OCI-M2 (cell line): ENCODE data around the gene DPY19L1.
"Not testable (repeated sequence)": the region's sequence is repeated elsewhere in the genome, so short reads cannot be mapped to it uniquely, and the experiment has no call there.

Source experiments
- DNase-seq: peaks from one replicate; lab custom pipeline; 2025; ENCODE audit not compliant: unreplicated experiment; lab: John Stamatoyannopoulos, UW

Gene DPY19L1

DNA sequence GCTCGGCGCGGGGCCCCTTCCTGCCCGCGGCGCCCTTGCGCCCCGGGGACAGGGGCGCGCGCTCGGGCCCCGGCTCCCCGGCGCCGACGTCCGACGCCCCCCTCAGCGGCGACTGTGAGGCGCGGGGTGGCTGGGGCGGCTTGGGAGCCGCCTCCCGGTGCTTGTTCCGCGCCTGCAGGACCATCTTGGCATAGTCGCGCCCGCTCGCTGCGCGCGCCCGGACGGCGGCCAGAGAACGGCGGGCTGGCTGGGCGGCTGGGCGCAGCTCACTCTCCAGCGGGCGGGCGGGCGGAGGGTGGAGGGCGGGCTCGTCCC is at the start of gene DPY19L1:
DPY19L1 (minus strand) TSS at position 275 of the 315 bp plus-strand sequence; CDS start at position 184, 91 bp downstream.
- no peak for DNase-seq

DNA sequence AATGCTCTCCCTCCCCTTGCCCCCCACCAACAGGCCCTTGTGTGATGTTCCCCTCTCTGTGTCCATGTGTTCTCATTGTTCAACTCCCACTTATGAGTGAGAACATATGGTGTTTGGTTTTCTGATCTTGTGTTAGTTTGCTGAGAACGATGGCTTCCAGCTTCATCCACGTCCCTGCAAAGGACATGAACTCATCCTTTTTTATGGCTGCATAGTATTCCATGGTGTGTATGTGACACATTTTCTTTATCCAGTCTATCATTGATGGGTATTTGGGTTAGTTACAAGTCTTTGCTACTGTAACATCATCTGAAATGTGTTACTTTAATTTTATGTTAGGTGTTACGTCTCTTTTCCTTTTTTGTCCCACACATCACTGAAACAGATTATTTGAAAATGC is 42.2 kb upstream of the DPY19L1 start:
- not testable (repeated sequence) for DNase-seq

DNA sequence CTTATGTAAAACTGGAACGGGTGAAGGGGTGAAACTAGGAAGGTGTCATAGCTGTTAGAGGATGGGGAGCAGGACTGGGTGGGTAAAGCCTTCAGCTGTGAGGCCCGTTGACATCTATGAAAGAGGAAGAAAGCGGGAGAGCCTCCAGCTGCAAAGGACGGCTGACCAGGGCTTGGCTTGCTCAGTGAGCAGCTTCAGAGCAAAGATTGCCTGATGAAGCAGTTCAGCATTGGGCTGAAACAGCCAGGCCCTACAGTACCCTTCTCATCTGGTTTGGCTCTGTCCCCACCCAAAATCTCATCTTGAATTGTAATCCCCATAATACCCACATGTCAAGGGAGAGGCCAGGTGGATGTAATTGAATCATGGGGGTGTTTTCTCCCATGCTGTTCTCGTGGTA is 36.7 kb upstream of the DPY19L1 start:
- not testable (repeated sequence) for DNase-seq

DNA sequence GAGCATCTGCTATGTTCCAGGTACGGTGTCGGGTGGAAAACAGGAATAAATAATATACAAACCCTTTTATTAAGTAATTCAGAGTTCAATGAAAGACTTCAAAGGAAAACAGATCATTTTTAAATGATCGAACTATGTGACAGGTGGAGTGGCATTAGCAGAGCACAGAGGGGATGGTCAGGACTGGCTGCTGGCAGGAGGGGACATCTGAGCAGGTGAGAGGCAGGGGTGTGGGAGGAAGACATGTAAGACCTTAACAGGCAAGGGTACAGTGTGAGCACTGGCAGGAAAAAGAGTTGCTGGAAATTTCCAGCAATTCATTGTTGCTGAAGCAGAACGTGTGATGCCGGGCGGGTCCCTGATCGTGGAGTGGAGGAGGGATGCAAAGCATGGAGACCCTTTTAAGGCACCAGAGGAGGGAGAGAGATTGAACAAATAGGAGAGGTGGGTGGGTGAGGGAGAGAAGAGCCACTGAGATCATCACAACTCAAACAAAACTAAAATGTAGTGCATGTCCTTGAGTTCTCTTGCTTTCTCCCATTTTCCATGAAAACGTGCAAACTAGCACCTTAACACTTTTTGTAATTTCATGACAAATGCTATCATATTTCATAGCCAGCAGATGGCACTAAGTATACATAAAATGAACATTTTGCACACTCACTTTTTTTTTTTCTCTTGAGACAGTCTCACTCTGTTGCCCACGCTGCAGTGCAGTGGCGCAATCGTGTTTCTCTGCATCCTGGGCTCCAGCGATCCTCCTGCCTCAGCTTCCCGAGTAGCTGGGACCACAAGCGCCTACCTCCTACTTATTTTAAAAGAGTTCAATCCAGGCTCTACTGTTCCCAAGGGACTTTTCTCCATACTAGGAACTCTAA is 35.9 kb upstream of the DPY19L1 start:
- DNase-seq = not testable (repeated sequence)

DNA sequence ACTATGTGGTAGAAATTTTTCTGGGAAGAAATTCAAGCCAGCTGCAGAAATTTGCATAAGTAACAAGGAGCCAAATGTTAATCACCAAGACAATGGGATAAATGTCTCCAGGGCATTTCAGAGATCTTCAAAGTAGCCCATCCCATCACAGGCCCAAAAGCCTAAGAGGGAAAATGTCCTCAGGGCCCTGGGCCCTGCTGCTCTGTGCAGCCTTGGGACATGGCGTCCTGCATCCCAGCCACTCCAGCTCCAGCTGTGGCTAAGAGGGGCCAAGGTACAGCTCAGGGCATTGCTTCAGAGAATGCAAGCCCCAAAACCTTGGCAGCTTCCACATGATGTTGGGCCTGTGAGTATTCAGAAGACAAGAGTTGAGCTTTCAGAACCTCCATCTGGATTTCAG is 31.8 kb upstream of the DPY19L1 start:
- DNase-seq = not testable (repeated sequence)

DNA sequence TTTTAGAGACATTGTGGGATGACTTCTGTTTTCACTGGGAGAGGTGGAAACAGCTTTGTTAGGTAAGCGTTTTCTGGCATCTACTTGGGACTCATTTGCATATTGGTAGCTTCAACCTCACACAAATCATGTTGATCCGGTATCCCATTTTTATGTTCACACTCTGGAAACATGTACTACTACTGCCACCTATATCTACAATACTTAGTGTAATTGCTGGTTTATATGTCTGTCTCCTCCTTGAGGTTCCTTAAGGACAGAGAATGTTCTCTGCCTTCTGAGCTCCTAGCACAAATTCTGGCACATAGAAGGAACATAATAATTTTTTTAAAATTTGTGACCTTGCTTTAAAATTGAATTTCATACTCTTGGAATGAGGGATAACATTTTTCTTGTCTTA is 28.1 kb upstream of the DPY19L1 start:
- not testable (repeated sequence) for DNase-seq

DNA sequence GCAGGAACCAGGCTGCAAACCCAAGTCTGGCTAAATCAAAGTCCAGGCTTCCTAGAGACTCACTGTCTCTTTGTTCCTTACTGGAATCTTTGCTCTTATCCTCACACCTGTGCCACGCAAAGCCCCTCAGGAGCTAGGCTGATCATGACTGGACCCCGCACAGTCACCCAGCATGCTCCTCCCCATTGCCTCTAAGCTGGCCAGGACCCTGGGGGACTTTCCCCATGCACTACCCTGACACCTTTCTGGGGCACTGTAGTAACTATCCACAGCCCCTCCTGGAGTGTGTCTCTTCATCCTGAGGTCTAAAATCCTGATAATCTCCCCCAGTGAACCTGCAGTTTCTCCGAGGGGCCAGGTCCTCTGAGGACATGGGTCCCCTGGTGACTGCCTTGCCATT is 21.3 kb upstream of the DPY19L1 start:
- not testable (repeated sequence) for DNase-seq

DNA sequence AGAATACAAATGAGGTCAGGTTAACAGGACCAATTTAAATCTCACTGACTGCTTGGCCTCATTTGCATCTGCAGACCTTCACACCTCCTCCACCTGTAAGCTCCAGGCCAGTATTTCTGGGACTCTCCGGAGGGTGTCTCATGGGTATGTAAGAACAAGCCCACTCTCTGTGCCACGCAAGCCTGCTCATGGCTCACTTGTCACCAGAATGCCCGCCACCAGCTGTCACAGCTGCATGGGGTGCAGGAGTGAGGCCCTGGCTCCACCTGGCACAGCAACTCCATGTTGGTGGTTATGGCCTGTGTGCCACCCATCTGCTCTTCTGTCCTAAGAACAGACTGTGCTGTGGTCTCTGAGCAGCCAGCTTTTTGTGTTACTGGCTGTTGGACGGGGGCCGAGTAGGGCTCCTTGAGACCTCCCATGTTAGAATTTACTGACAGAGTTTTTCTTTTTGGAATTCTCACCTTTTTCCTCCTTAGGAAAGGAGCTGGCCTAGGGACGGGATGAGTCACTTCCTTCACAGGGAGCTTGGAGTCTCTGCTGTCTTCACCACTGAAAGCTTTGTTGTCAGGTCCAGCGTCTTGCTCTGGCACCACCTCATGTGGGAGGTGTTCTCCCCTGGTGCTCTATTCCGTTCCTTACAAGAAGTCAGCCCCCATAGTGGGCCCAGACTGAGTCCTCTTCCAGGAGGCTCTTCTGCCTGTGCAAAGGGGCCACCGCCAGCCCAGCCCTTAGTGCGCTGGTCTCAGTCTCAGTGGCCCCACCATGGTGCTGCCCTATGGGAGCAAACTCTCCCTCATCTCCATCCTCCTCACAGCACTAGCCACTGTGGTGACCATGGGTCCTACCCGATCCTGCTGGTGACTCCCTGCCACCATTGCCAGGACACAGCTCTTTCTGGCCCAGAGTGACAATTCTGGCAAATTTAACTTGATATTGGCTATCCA is 20.5 kb upstream of the DPY19L1 start:
- DNase-seq = not testable (repeated sequence)

DNA sequence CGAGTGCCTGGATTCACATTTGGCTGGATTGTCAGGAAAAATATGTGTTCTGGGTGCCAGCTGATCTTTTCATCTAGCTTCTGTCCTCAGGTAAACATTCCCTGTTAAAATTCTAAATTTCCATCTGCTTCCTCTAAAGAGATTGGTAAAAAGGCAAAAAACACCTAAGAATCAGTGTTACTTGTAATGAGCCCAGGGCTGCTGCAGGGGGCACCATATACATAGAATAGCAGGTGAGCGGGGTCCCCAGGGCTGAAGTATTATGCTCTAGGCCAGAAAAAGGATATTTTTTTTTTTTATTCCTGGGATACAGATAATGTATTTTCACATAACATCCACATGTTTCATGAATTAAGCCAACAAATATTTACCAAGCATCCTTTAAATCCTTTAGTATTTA is 18.4 kb upstream of the DPY19L1 start:
- not testable (repeated sequence) for DNase-seq

DNA sequence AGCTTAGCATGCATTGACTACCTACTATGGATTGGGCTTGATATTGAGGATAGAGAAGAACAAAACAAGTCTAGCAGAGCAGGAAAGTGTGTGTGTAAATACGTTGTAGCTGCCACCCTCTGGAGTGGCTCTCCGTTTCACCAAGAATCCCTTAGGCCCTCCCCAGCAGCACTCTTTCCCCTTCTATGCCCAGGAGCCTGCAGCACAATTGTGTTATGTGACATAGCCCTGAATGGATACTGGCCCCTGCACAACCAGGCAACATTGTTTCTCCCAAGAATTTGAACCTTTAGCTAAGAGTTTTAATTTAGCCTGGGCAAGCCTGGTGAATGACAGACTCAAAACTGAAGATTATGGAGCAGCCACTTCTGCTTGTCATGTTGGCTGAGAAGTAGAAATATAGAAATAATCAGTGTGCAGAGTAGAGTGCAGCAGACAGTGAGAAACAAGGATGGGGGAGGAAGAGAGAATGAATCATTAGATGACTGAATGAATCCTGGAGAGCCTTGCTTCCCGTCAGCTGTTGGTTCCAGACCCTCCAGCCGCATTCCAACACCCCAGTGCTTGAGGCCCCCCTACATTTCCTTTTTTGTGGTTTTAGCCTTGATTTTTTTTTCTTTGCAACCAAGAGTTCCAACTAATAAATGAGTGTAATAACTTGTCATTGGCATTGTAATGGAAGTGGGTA is 16.3 kb upstream of the DPY19L1 start:
- not testable (repeated sequence) for DNase-seq

DNA sequence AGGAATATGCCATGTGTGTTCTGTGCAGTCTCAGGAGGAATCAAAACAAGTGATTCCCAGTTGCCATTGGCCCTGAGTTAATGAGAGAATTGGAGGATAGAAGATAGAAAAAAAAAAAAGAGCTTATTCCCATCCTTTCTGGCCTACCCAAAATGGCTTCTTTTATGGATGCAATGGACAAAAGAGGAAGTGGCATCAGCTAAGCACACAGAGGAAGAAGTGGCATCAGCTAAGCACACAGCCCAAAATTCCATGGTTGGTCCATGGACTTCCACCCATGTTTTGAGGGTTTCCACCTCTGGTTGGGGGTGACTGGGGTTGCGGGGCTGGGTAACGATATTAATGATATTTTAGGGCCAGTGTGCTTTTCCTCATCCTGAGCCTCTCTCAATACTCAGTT is 11.1 kb upstream of the DPY19L1 start:
- not testable (repeated sequence) for DNase-seq

DNA sequence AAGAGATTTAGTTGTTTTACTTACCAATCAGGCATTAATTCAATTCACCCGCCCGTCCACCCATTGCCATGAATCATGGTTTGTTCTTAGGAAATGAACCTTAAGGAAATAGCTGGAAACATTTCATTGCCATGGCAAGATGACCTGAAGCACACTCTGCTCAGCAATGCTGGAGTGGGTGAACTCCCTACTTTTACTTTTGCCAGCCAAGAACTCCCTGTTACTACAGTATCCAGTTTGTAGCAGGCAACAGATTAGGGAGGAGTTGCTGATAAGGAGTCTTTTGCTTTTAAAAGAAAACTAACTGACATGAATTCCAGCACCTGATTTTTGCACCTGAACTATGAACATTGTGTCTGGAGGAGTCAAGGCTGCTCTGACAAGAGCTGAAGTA is 10.6 kb upstream of the DPY19L1 start:
- DNase-seq = not testable (repeated sequence)

DNA sequence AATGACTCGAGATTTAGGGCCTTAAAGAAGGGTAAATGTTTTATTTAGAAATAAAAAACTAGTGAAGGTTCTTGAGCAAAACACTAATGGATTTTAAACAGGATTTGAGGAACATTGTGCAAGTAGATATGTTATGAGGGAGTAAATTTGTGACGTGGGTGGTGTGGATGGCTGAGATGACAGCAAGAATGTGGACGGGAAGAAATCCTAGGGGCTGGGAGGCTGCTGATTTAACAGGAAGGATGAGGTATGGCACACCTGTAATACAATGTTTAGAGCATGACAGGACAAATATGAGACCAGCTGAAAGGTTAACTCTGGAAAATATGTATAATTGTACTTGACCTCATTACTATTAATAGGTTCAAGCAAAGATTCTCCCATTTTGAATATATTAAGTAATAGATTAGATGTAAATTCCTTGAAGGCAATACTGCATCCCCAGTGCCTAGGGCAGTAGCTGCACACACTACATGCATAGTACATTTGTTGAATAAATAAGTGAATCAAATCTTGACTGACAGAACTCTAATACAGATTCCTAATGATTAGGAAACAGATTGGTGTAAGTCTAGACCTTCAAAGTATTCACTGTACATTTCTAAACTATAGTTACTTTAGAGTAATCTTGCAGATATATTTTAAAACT is 10.1 kb upstream of the DPY19L1 start:
- not testable (repeated sequence) for DNase-seq

DNA sequence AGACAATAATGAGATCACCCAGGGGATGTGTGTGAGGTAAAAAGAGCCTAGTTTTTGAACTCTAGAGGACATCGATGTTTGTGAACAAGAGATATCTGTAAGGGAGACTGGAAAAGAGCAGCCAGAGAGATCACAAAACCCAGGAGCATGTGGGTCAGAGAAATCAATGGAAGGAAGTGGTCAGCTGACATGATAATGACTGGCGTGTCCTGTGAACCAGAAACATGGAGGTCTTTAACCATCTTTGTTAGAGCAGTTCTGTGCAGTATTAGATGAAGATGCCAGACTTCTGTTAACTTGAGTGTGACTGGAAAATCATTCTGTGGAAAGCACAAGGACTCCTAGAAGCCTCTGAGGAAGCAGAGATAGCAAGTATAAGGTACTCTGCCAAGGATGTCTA is 6.0 kb upstream of the DPY19L1 start:
- not testable (repeated sequence) for DNase-seq

DNA sequence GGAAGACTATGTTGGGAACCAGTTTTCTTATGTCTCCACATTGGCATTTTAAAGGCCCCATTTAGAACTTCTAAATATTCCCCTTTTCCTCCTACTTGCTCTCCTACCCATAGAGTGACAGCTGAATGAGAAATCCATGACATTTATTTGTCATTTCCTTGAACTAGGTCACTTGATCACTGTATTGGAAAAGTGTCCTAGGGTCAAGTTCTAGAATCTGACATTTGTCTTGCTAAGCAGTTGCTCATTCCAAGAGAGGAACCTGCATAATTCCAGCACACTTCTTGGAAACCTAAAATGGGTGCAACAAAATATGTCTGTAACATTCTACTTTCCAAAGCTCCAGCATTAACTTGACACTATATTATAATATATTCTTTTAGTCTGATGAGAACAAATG is 3.6 kb upstream of the DPY19L1 start:
- no peak for DNase-seq

DNA sequence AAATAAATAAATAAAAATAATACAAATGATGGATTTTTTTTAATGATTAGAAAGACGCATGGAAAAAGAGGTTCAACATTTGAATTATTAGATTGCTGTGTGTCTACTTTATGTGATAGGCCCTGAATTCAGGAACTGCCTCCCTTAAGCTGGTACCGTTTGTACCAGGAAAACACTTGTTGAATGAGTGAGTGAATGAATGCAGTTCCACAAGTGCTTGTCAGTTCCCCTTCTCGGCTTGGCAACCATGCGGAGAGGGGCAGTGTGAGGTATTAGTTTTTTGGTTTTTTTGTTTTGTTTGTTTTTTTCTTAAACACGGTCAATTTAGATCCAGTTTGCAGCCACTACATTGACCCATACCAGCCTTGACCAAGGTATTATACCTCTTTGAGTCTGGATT is 2.1 kb upstream of the DPY19L1 start:
- no peak for DNase-seq

DNA sequence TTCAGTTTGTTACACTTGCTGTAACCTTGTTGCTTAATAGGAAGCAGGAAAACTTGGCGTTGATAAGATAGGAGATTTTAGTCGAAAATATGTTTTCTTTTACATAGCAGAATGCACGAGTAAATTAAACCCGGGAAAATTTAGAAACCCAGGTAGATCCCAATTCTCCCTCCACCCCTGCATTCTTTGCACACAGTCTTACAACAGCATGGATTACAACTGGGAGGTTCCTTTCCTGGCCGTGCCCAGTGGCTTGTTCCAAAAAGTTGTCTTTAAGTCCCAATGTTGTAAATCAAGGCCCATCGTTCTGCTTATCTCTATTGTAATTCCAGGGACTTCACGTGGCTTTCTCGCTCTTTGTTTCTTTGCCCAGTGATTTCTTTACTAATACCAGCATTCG is 1.1 kb upstream of the DPY19L1 start:
- no peak for DNase-seq

DNA sequence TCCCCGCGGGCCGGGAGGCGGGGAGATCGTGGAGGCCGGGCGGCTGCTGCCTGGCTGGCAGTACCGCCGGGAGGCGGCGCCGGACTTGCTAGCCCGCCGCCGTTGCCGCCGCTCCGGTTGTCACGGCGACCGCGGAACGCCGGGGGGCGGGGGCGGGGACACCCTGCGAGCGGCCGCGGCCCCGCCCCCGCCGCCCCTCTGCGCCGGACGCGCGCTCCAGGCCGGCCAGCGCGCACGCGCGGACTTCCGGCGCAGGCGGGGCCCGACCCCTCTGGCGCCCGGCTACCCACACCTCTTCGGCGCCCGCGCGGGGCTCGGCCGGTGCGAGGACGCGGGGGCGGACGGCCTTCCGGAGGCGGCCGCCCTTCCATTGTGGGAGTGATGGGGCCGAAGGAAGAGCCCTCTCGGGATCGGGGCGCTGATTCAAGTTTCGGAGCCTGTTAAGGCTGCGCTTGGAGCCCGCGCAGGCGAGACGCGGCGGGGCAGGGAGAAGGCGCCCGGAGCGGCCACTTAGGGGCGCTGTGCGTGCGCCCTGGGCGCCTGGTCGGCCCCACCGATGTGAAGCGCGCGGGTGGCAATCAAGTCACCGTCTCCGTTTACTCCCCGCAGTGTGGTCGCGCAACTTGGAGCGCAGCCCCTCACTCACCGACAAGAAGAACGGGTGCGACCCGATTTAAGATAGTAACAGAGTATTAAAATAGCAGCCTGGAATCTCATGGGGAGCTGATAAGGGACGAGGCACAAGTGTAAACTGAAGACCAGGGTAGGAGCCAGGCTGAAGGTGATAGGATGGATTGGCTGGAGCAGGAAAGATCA is 449 bp upstream of the DPY19L1 start:
- DNase-seq = no peak

DNA sequence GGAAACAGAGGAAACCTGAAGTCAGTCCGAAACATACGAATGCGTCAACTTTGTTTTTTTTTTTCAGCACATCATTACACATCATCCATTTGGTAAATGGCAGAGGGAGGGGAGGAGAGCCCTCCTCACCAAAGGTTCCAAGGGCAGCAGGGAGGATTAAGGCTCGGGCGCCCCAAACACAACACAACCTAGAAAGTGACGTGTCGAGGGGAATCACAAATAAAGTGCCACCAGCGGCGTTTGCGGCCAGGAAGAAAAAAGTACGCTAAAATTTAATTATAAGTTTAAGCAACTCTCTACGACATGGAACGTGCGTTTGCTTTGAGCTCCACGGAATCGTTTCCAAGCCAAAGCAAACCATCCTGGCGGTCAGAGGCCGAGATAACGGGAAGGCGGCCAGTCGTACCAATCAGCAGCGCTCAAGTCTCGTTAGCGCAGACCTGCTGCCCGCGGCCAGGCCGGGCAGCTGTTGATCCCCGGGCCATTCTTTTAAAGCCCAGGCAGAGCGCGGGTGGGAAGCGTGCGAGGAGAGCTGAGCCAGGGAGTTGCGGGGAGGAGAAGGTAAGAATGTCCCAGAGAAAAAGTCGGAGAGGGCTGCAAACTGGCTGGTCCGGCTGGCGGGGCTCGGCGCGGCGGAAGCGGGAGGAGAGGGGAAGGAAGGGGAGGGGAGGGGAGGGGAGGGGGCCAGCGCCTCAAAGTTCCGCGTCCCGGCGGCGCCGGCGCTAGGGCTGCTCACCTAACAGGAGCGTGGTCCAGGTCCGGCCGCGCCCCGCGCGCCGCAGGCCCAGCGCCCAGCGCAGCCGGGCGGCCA is 719 bp downstream of the DPY19L1 start:
- no peak for DNase-seq
